Fibroblast of skin of scalp (primary cell): ENCODE results near the gene CAT.

Source experiments
- DNase-seq: peaks from one replicate; pipeline ENCODE4 v3.0.0-alpha.2; 2013

Gene CAT

DNA sequence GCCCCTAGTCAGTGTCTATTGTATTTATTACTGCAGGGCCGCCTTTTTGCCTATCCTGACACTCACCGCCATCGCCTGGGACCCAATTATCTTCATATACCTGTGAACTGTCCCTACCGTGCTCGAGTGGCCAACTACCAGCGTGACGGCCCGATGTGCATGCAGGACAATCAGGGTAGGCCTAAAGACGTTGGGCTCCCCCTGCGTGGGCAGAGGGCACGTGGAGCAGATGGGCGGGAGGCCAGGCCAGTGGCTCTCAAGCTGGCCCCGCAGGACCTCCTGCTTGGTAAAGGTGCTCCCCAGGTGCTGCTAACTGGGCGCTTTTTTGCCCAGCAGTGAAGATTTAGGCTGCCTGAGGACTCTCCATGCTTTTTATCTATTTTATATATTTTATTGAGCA lies 22.5 kb downstream of the CAT start:
- no peak for DNase-seq

DNA sequence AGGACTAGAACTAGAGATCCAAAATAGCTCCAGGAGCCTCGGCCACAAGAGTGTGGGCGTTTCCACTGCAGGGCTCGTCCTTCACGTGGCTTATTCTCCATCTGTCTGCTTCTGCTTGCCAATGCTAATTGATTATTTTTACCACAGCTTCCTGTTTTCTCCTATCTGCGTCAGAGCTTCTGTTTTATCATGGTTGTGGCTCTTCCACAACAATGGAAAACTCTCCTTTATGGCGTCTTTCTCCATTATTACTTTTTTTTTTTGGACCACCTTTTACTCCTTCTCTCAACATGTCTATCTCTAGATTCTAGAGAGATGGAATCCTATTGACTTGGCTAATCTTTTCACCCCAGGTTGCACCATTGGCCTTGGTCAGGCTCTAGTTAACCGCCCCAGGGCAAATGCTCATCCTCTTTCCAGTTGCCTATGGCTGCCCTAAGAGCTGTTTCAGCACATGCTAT lies 25.9 kb downstream of the CAT start:
- DNase-seq = no peak

- DNase-seq = no peak
Measured at GRCh38 chr11:34466802-34467488, 28.2 kb downstream of the CAT start.

DNA sequence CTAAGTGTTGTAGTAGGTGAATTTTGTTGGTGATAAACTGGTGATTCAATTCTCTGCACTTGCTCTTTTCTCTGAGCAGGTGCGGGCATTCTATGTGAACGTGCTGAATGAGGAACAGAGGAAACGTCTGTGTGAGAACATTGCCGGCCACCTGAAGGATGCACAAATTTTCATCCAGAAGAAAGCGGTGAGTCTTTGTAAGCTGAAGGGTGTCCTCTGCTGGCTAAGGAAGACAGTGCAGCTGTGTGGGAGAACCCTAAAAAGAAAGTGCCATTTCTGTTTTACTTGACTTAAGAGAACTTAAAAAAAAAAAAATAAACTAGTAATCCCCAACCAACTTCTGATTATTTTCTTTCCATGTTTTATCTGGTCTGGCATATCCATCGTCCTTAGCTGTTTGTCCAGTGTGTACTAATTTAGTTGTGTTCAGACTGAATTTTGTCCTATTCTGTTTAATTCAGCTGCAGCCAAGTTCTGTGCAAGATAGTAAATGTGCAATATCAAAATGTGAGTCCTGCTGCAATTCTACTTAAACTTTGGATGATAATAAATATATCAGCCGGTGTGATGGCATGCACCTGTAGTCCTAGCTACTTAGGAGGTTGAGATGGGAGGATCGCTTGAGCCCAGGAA lies 29.6 kb downstream of the CAT start:
- peak; percentile 13 for DNase-seq

DNA sequence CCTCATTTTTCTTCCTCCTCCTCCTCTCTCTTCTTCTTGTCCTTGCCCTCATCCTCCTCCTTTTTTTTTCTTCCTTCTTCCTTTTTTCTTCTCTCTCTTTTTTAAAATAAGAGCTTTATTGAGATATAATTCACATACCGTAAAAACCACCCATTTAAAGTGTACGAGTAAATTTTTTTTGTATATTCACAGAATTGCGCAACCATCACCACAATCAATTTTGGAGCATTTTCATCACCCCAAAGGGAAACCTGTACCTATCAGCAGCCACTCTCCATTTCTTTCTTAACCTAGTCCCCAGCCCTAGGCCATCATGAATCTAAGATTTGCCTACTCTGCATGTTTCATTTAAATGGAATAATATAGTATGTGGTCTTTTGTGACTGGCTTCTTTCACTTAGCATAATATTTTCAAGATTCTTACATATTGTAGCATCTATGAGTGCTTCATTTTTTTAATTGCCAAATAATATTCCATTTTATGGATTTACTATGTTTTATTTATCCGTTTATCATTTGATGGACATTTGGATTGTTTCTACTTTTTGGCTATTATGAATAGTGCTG lies 35.0 kb downstream of the CAT start:
- no peak for DNase-seq

DNA sequence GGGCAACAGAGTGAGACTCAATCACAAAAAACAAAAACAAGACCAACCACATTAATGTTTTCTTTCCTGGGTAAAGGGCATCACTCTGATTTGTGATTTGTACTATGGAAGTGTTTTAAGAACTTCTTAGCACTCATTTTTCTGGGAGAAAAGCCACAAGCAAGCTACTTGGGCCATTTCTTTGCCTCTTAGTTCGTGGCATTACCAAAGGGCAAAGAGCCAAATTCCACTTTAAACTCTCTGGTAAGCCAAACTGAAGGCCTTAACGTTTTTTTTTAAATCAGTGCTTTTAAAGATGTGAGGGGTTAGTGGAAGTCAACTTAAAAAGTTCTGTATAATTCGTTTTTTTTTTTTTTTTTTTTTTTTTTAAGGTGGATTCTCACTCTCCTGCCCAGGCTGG lies 36.9 kb downstream of the CAT start:
- DNase-seq = no peak

DNA sequence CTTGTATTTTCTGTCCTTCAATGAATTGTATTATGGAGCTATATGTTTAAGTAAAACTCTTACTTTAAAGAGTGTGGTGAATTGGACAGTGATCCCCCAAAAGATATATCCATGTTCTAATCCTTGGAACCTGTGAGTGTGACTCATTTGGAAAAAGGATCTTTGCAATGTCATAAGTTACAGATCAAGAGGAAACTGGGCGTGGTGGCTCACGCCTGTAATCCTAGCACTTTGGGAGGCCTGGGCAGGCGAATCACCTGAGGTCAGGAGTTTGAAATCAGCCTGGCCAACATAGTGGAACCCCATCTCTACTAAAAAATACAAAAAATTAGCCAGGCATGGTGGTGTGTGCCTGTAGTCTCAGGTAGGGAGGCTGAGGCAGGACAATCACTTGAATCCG lies 38.1 kb downstream of the CAT start:
- no peak for DNase-seq

GRCh38 chr11:34478845-34479663 lies 40.3 kb downstream of the CAT start:
- no peak for DNase-seq

DNA sequence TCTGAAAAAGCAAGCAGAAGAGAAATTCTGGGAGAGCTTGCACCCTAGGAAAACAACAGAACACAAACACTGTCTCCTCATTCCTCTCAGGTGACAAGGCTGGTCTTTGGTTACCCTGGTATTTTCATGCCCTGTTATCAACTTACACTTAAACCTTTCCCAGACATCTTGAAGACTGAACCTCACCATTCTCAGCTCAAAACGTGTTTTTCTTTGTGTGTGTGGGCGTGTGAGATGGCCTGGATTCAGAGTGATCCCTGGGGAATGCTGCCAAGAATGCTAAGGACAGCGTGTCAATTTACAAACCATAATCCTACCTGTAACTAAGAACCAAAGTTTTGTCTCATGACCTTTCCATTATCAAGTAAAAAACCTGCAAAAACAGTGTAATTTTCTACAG lies 41.6 kb downstream of the CAT start:
- DNase-seq = no peak

DNA sequence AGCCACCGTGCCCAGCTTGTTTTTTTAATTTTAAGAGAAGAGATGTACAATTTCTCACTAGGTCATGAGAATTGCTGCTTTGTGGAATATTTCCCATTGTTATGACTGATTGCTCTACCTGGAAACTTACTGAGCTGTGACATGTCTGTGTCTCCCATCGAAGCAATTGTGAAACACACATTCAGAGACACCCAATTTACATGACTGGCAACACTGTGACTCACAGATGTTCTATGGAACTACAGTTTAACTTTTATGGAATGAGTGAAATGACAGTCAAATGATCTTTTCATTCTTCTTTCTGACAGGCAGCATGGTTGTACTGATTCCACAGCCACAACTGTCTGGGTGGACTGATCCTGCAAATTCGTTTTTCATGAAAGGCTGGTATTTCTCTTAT lies 42.6 kb downstream of the CAT start:
- no peak for DNase-seq

GRCh38 chr11:34483106-34483874 lies 44.6 kb downstream of the CAT start:
- DNase-seq = no peak

- no peak for DNase-seq
Measured at GRCh38 chr11:34487430-34487829, 48.7 kb downstream of the CAT start.

DNA sequence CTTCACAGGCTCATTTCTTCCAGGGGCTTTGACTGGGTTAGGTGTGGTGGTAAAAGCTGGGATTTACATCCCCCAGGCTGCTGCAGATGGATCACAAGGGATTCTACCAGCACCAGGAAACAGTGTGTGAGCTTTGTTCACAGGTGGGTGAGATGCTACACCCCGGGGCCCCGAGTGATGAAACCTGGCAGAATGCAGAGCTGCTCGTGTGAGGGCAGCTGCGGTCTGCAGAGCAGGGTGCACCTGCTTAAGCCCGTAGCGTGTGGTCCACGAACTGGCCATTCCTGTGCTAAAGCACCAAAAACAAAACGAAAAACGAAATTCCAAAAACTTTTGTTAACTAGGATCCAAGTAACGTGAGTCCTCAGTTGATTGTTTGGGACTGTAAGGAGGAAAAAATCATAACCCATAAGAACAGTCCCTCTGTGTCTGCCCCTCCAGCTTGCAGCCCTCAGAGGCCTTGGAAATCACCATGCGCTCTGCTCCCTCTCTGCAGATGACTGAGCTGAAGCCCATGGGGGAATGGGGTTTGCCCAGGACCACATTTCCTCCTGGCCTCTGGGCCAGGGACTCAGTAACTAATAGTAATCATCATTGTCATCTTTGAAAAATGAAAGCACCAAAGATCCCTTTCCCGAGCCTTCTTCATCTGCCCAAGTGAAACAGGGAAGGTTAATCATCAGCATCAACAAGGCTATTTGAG lies 50.3 kb downstream of the CAT start:
- DNase-seq = no peak

DNA sequence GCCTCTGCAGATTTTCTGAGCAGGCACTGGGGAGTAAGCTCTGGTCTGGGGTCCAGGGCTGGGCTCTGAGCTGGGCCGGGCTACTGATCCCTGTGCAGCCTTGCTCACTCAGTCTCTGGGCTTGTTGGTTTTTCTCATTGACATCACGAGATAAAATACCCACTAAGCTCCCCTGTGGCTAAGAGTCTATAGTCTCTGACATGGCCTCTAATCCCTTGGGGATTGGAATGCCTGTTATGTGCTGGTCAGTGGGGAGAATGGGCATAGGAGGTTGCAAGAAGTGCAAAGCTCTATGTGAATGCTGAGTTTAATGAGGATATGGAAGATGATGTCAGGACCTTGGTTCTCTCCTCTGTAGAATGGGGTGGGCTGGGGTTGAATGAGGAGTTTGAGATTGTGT lies 51.6 kb downstream of the CAT start:
- no peak for DNase-seq

GRCh38 chr11:34492806-34493414 lies 54.2 kb downstream of the CAT start:
- peak; percentile 66 for DNase-seq

DNA sequence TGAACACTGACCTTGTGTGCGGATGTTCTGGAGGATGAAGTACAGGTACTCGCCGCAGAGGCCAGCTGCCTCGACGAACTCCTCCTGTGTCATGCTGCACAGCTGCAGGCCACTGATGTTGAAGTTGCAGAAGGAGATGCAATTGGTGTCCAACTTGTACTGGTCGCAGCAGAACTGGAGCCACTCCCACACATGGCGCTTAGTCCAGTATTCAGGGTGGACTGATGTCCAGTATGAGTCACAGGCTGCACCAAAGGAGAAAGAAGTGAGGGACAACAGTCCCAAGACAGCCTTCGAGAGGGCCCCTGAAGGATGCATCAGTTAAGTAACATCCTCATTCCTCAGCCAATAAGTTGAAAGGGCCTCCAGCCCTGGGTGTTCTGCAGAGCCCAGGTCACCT lies 54.7 kb downstream of the CAT start:
- DNase-seq = no peak

- DNase-seq = no peak
Measured at GRCh38 chr11:34493926-34494595, 55.3 kb downstream of the CAT start.

DNA sequence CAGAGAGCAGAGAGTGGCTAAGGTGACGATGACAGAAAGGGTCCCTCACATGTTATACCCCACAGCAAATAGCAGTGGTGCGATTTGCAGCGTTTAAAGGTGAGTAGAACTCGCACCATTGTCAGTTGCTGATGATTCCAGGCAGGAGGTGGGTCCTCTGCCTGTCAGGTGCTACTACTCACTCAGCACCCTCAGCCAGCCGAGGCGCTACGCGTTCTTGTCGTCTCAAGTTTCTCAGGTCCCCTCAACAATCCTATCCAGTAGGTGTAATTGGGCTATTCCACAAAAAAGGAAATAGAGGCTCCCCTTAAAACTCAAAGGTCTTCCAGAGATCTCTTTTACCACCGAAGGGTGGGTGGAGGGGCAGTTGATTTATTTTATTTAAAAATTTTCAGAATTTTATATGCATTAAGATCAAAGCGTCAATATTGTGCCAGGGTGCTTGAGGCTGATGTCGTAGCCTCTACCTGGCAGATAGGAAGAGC lies 56.5 kb downstream of the CAT start:
- no peak for DNase-seq

DNA sequence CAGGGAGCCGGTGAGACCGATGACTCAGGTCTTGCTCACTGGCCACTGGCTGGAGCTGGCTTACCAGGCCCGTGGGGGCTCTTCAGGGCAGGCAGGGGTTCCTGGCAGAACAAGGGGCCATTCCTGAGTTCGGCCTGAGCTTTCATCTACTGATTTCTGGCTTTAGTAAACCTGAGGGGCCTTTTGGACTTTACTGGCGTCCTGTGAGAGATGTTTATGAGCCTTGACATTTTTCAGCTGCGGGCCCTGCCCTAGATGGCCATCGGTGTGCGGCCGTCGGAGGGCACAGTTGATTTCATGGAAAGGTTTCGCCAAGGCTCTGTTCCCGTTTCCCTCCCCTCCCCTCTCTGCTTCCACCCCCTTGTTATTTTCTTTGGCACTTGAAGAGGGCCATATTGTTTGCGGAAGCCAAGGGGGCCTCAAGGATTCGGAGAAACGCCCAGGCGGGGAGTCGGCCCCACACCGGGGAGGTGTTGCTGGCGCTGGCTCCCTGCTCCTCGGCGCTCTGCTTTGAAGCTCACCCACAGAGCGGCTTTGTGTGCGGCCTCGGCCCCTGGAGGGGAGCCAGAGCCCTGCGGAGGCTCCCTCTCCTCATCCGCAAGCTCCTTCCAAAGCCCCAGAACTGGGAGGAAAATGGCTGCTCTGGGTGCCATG lies 57.1 kb downstream of the CAT start:
- no peak for DNase-seq
